SK-N-SH treated with all-trans-retinoic acid at 6 μM for 48 hours (cell line): ENCODE measurements around the gene CCL25.
A peak's percentile ranks its signal among the peaks of the same experiment; 100 is the strongest.

ENCODE experiments used
- ATAC-seq: fragments of 200-7000 bp; cut with Tn5 transposase; 3 replicates; pipeline ENCODE4 v1.9.1; 2020; ENCODE audit warnings: mild to moderate bottlenecking, moderate library complexity
- ARNTL ChIP-seq: fragments of 450-650 bp; formaldehyde crosslinking; IDR thresholded peaks from 2 replicates; pipeline ENCODE4 v1.5.0; 2020; ENCODE audit warnings: low read depth, mild to moderate bottlenecking, moderate library complexity, borderline replicate concordance
- BACH2 ChIP-seq: fragments of 250-450 bp; sonication (Bioruptor Pico); IDR thresholded peaks from 2 replicates; pipeline ENCODE4 v1.9.0; 2021; ENCODE audit warnings: mild to moderate bottlenecking, borderline replicate concordance
- CREB5 ChIP-seq: fragments of 250-450 bp; sonication (Bioruptor Pico); IDR thresholded peaks from 2 replicates; pipeline ENCODE4 v1.5.1; 2020; ENCODE audit warnings: low read depth, mild to moderate bottlenecking, moderate library complexity
- CSDC2 ChIP-seq: fragments of 250-450 bp; sonication (Bioruptor Pico); IDR thresholded peaks from 2 replicates; pipeline ENCODE4 v1.5.0; 2020; ENCODE audit warnings: mild to moderate bottlenecking, moderate library complexity
- CSRNP3 ChIP-seq: fragments of 250-450 bp; sonication (Bioruptor Pico); IDR thresholded peaks from 2 replicates; pipeline ENCODE4 v1.5.1; 2021; ENCODE audit warnings: mild to moderate bottlenecking, moderate library complexity
- GLIS3 ChIP-seq: fragments of 250-450 bp; sonication (Bioruptor Pico); IDR thresholded peaks from 2 replicates; pipeline ENCODE4 v1.5.0; 2020; ENCODE audit warnings: mild to moderate bottlenecking, moderate library complexity
- ISL1 ChIP-seq: fragments of 250-450 bp; sonication (Bioruptor Pico); IDR thresholded peaks from 2 replicates; pipeline ENCODE4 v2.1.2; 2022; ENCODE audit warnings: mild to moderate bottlenecking, moderate library complexity
- OSR1 ChIP-seq: fragments of 250-450 bp; sonication (Bioruptor Pico); IDR thresholded peaks from 2 replicates; pipeline ENCODE4 v1.8.0; 2022; ENCODE audit warnings: moderate library complexity, mild to moderate bottlenecking, inconsistent platforms
- PATZ1 ChIP-seq: fragments of 250-450 bp; sonication (Bioruptor Pico); IDR thresholded peaks from 2 replicates; pipeline ENCODE4 v1.8.0; 2020; ENCODE audit warnings: mild to moderate bottlenecking, moderate library complexity, borderline replicate concordance
- POU6F1 ChIP-seq: fragments of 250-450 bp; sonication (Bioruptor Pico); IDR thresholded peaks from 2 replicates; pipeline ENCODE4 v1.8.0; 2021; ENCODE audit warnings: low read depth, mild to moderate bottlenecking, moderate library complexity, borderline replicate concordance
- PPARA ChIP-seq: fragments of 250-450 bp; sonication (Bioruptor Pico); IDR thresholded peaks from 2 replicates; pipeline ENCODE4 v1.5.0; 2020; ENCODE audit warnings: mild to moderate bottlenecking, borderline replicate concordance
- SNAI2 ChIP-seq: fragments of 250-450 bp; sonication (Bioruptor Pico); IDR thresholded peaks from 2 replicates; pipeline ENCODE4 v1.5.0; 2020; ENCODE audit warnings: mild to moderate bottlenecking, moderate library complexity
- TOX ChIP-seq: fragments of 250-450 bp; sonication (Bioruptor Pico); IDR thresholded peaks from 2 replicates; pipeline ENCODE4 v1.8.0; 2021; ENCODE audit warnings: mild to moderate bottlenecking, moderate library complexity, borderline replicate concordance
- TSHZ2 ChIP-seq: fragments of 250-450 bp; sonication (Bioruptor Pico); IDR thresholded peaks from 2 replicates; pipeline ENCODE4 v1.5.0; 2020; ENCODE audit warnings: mild to moderate bottlenecking, moderate library complexity
- ZC3H10 ChIP-seq: fragments of 250-450 bp; sonication (Bioruptor Pico); IDR thresholded peaks from 2 replicates; pipeline ENCODE4 v1.5.1; 2021; ENCODE audit warnings: mild to moderate bottlenecking, moderate library complexity
- ZFP3 ChIP-seq: fragments of 250-450 bp; sonication (Bioruptor Pico); IDR thresholded peaks from 2 replicates; pipeline ENCODE4 v1.5.0; 2020; ENCODE audit warnings: mild to moderate bottlenecking, moderate library complexity
- ZFP30 ChIP-seq: fragments of 450-650 bp; formaldehyde crosslinking; IDR thresholded peaks from 2 replicates; pipeline ENCODE4 v1.5.0; 2022; ENCODE audit warnings: mild to moderate bottlenecking, moderate library complexity
- ZNF8 ChIP-seq: fragments of 450-650 bp; formaldehyde crosslinking; IDR thresholded peaks from 2 replicates; pipeline ENCODE4 v1.5.0; 2020; ENCODE audit warnings: mild to moderate bottlenecking, moderate library complexity

Gene CCL25

GRCh38 chr19:8108560-8109445 is 56.2 kb downstream of the CCL25 start:
- no peak for TF ChIP-seq TOX
- TF ChIP-seq ZFP3, result peak; percentile 82
- TF ChIP-seq OSR1 (CRISPR knock-in tag), result no peak
- no peak for TF ChIP-seq ZFP30 (CRISPR knock-in tag)
- no peak for TF ChIP-seq GLIS3 (CRISPR knock-in tag)
- no peak for ATAC-seq

GRCh38 chr19:8109455-8109854 is 56.9 kb downstream of the CCL25 start:
- ATAC-seq, result no peak
- TF ChIP-seq OSR1 (CRISPR knock-in tag) (no peak), PATZ1 (no peak), ZFP3 (no peak), GLIS3 (CRISPR knock-in tag) (no peak), PPARA (CRISPR knock-in tag) (no peak), ZC3H10 (no peak)

GRCh38 chr19:8109890-8110662 is 57.5 kb downstream of the CCL25 start:
- TF ChIP-seq GLIS3 (CRISPR knock-in tag) (no peak), ZNF8 (no peak), ZFP3 (no peak), ARNTL (CRISPR knock-in tag) (no peak), POU6F1 (no peak), ZC3H10 (no peak), BACH2 (no peak), OSR1 (CRISPR knock-in tag) (no peak), ISL1 (CRISPR knock-in tag) (no peak), SNAI2 (no peak), CSRNP3 (CRISPR knock-in tag) (no peak)
- ATAC-seq, result no peak

GRCh38 chr19:8110931-8111330 is 58.4 kb downstream of the CCL25 start:
- ATAC-seq, result no peak
- TF ChIP-seq OSR1 (CRISPR knock-in tag) (no peak), PATZ1 (no peak), ZFP30 (CRISPR knock-in tag) (no peak), TSHZ2 (CRISPR knock-in tag) (no peak), ZC3H10 (no peak), ZNF8 (no peak), POU6F1 (no peak), TOX (no peak), CREB5 (CRISPR knock-in tag) (no peak), ISL1 (CRISPR knock-in tag) (no peak), ZFP3 (no peak), CSDC2 (CRISPR knock-in tag) (no peak)
